GM23248 (cell line): ENCODE measurements around the gene SYTL3.

Source experiments
- EZH2 ChIP-seq: fragments of 200-600 bp; sonication (generic); IDR thresholded peaks from 2 replicates; pipeline ENCODE4 v1.6.1; 2018; ENCODE audit warnings: antibody characterized with exemption, mild to moderate bottlenecking; ENCODE audit not compliant: insufficient read depth, poor library complexity, severe bottlenecking
- EZH2phosphoT487 ChIP-seq: fragments of 200-600 bp; sonication (generic); IDR thresholded peaks from 2 replicates; pipeline ENCODE4 v1.6.1; 2018; ENCODE audit warnings: antibody characterized with exemption, moderate library complexity, mild to moderate bottlenecking, low read depth; ENCODE audit not compliant: insufficient read depth

DNA sequence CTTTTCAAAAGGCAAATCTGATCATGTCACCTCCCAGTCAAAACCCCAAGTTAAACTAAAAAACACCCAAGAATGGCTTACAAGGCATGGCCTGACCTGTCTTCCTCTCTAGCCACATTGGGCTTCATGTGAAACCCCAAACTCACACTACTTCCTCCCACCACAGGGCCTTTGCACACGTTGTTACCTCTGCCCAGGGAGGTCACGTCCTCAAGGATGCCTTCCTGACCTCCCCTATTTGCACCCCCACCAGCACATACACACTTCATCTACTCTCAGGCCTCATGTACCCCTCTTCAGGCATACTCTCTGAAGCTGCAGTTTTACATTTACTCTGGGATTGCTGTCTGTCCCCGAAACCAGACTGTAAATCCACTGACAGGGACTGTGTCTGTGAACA lies 163.2 kb downstream of the SYTL3 start:
- TF ChIP-seq EZH2phosphoT487 (no peak), EZH2 (no peak)
